GM12892 (cell line): ENCODE measurements around the gene NUDCD3.

Source experiments
- POLR2A ChIP-seq: IDR thresholded peaks from 2 replicates; pipeline ENCODE4 v1.6.1; 2011; ENCODE audit warnings: low read depth, low read length, control low read depth
- POLR2AphosphoS5 ChIP-seq: IDR thresholded peaks from 2 replicates; pipeline ENCODE4 v1.6.1; 2011; ENCODE audit warnings: low read depth, low read length, control low read depth
- TAF1 ChIP-seq: IDR thresholded peaks from 2 replicates; pipeline ENCODE4 v1.6.1; 2011; ENCODE audit warnings: low read depth, mild to moderate bottlenecking, control low read depth, low read length, borderline replicate concordance

GRCh38 chr7:44477938-44478337 lies 12.5 kb downstream of the NUDCD3 start:
- TF ChIP-seq POLR2A (no peak), TAF1 (no peak), POLR2AphosphoS5 (no peak)
